ENCODE data around the gene CD70.
"Not testable (repeated sequence)": the region's sequence is repeated elsewhere in the genome, so short reads cannot be mapped to it uniquely, and the experiment has no call there.

The CD70 gene

DNA sequence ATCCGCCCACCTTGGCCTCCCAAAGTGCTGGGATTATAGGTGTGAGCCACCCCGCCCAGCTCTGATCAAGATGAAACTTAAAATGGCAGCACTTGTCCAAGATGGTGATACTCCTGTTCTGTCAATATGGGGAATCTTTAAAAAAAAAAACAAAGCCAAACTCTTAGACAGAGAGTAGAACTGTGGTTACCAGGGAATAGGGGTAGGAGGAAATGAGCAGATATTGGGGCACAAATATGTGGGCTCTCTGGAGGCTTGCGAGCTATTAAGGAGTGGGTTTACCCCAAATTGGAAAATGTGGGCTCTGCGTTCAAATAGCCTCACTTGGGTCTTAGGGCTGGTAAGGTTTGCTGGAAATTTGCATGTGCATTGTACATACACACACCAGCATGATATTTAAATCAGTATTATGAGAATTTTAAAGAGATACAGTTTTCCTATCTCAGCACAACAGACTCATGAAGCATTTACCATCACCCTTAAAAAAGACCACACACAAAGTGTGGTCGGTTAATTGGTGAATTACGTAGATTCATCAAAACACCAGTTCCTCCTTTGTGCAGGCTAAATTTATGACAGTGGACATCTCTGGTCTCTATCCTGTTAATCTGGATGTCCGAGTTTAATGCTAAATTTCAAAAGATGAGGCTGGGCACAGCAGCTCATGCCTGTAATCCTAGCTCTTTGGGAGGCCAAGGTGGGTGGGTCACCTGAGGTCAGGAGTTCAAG lies 11.3 kb downstream of the CD70 start:
- Histone ChIP-seq H3K27me3 (ENCODE audit: control insufficient read depth, insufficient read depth, low read length) (peaks cover 7% of the 10 kb centered on the region), H3K9me3 (replicated peaks; ENCODE audit: low read length) (no peaks in the 10 kb centered on the region), H3K9ac (ENCODE audit: low read depth, low read length) (no peak overlapping the region)

DNA sequence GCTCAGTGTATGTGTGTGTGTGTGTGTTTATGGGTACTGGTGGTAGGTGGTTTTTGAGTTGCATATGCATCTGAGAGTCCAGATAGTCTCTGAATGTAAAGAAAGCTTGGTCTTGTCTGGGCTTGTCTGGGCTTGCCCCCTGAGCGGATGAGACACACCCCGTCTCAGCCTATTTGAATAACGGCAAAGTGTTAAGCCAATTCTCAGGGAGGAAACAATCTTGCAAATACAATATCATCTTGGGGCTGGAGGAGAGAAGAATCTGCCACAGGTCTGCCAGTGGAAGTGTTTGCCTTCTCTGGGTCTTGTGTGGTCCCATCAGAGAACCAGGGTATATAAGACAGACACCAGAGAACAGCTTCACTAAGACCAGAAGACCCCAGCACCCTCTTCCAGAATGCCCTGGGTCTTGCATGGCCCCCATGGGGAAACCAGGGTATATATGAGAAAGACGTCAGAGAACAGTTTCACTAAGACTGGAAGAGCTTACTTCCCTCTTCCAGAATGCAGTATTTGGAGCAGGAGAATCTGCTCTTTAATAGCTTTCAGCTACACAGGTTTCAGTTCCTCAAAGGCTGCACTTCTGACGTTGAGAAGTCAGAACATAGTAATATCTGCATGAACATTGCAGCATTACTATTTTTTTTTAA lies 13.3 kb downstream of the CD70 start:
- Histone ChIP-seq H3K36me3 (ENCODE audit: insufficient read depth, low read length) (no peaks in the 10 kb centered on the region), H3K9me3 (replicated peaks; ENCODE audit: low read length) (no peaks in the 10 kb centered on the region), H3K4me3 (ENCODE audit: low read length) (no peak overlapping the region), H3K27me3 (ENCODE audit: control insufficient read depth, insufficient read depth, low read length) (no peaks in the 10 kb centered on the region), H3K4me2 (ENCODE audit: low read length) (no peak overlapping the region), H3K4me1 (ENCODE audit: control insufficient read depth, insufficient read depth, low read length) (peaks cover 6% of the 10 kb centered on the region), H3K9ac (ENCODE audit: low read depth, low read length) (no peak overlapping the region)

More for the DNA sequence above, 11.3 kb downstream of the CD70 start:
- H3K4me3 ChIP-seq (ENCODE audit: low read length): no peak overlapping the region
- H3K4me1 ChIP-seq (ENCODE audit: control insufficient read depth, insufficient read depth, low read length): peaks cover 6% of the 10 kb centered on the region
- no peak overlapping the region for H3K4me2 ChIP-seq (ENCODE audit: low read length)
- no peaks in the 10 kb centered on the region for H3K36me3 ChIP-seq (ENCODE audit: insufficient read depth, low read length)

DNA sequence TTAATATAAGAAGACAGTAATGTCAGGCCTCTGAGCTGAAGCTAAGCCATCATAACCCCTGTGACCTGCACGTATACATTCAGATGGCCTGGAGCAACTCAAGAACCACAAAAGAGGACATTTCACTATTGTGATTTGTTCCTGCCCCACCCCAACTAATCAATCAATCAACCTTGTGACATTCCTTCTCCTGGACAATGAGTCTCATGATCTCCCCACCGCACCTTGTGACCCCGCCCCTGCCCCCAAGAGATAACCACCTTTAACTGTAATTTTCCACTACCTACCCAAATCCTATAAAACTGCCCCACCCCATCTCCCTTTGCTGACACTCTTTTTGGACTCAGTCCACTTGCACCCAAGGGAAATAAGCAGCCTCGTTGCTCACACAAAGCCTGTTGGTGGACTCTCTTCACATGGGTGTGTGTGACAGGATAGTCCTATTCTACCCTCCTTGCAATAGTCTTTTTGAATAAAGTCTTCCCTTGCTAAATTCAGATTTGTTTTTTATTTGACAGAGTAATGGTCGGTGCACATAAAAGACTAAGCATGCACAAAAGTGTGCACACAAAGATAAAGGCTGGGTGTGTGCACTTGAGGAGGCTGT lies 14.0 kb downstream of the CD70 start:
- Histone ChIP-seq H3K9ac (ENCODE audit: low read depth, low read length) (no peak overlapping the region), H3K36me3 (ENCODE audit: insufficient read depth, low read length) (no peaks in the 10 kb centered on the region), H3K27me3 (ENCODE audit: control insufficient read depth, insufficient read depth, low read length) (no peaks in the 10 kb centered on the region), H3K4me1 (ENCODE audit: control insufficient read depth, insufficient read depth, low read length) (peaks cover 6% of the 10 kb centered on the region), H3K4me3 (ENCODE audit: low read length) (no peak overlapping the region), H3K4me2 (ENCODE audit: low read length) (no peak overlapping the region), H3K9me3 (replicated peaks; ENCODE audit: low read length) (no peaks in the 10 kb centered on the region)

DNA sequence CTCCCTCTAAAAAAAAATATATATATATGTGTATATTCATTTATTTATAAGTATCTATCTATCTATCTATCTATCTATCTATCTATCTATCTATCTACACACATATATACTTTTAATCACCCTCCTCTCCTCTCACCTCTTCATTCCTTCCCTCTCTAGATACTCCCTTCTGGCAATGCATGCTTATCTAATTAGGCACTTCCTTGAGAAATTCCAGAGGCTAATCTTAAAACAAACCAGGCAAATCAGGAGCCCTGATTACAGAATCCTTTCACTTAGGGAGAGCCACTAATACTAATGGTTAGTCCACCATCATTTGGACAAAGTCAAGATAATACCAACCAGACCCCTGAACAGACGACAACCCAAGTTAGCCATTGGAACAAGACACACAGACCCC lies 17.6 kb downstream of the CD70 start:
- no peak overlapping the region for H3K4me2 ChIP-seq (ENCODE audit: low read length)
- no peak overlapping the region for H3K4me3 ChIP-seq (ENCODE audit: low read length)
- no peaks in the 10 kb centered on the region for H3K27me3 ChIP-seq (ENCODE audit: control insufficient read depth, insufficient read depth, low read length)
- no peaks in the 10 kb centered on the region for H3K9me3 ChIP-seq (replicated peaks; ENCODE audit: low read length)
- H3K36me3 ChIP-seq (ENCODE audit: insufficient read depth, low read length): no peaks in the 10 kb centered on the region
- no peak overlapping the region for H3K9ac ChIP-seq (ENCODE audit: low read depth, low read length)
- no peaks in the 10 kb centered on the region for H3K4me1 ChIP-seq (ENCODE audit: control insufficient read depth, insufficient read depth, low read length)

DNA sequence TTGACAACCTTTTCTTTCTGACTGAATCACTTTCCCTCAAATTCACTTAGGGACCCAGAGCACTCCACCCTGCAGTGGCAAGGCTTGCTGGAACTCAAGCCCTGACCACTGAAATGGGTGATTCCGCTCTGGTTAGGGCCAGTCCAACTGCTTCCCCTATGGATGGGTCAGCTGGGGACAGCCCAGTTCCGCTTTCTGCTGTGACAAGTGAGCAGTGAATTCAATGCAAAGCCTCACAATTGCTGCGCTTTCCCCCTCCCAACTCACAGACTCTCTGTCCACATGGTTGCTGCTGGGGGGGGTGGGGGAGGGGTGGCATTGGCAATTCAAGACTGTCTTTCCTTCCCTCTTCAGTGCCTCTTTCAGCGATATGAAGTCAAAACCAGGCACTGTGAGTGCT lies 18.7 kb downstream of the CD70 start:
- Histone ChIP-seq H3K4me2 (ENCODE audit: low read length) (no peak overlapping the region), H3K4me3 (ENCODE audit: low read length) (no peak overlapping the region), H3K9ac (ENCODE audit: low read depth, low read length) (no peak overlapping the region), H3K27me3 (ENCODE audit: control insufficient read depth, insufficient read depth, low read length) (no peaks in the 10 kb centered on the region), H3K36me3 (ENCODE audit: insufficient read depth, low read length) (no peaks in the 10 kb centered on the region), H3K4me1 (ENCODE audit: control insufficient read depth, insufficient read depth, low read length) (no peaks in the 10 kb centered on the region), H3K9me3 (replicated peaks; ENCODE audit: low read length) (no peaks in the 10 kb centered on the region)

DNA sequence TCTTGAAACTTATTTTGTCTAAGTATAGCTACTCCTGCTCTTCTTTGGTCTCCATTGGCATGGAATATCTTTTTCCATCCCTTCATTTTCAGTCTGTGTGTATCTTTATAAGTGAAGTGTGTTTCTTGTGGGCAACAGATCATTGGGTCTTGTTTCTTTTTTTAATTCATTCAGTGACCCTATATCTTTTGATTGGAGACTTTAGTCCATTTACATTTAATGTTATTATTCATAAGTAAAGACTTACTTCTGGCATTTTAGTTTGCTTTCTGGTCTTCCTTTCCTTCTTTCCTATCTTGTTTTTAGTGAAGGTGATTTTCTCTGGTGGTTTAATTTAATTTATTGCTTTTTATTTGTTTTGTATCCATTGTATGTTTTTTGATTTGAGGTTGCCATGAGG lies 19.8 kb downstream of the CD70 start:
- no peak overlapping the region for H3K4me2 ChIP-seq (ENCODE audit: low read length)
- H3K4me3 ChIP-seq (ENCODE audit: low read length): no peak overlapping the region
- H3K36me3 ChIP-seq (ENCODE audit: insufficient read depth, low read length): no peaks in the 10 kb centered on the region
- H3K9me3 ChIP-seq (replicated peaks; ENCODE audit: low read length): no peaks in the 10 kb centered on the region
- no peaks in the 10 kb centered on the region for H3K27me3 ChIP-seq (ENCODE audit: control insufficient read depth, insufficient read depth, low read length)
- H3K4me1 ChIP-seq (ENCODE audit: control insufficient read depth, insufficient read depth, low read length): no peaks in the 10 kb centered on the region
- H3K9ac ChIP-seq (ENCODE audit: low read depth, low read length): no peak overlapping the region

DNA sequence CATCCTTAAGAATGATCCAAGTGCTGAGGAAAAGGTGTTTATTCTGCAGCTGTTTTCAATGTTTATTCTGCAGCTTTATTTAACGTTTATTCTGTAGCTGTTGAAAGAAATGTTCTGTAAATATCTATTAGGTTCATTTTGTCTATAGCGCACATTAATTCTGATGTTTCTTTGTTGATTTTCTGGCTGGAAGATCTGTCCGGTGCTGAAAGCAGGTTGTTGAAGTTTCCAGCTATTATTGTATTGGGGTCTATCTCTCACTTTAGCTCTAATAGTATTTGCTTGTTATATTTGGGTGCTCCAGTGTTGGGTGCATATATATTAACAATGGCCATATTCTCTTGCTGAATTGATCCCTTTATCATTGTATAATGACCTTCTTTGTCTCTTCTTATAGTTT lies 20.2 kb downstream of the CD70 start:
- Histone ChIP-seq H3K4me2 (ENCODE audit: low read length) (no peak overlapping the region), H3K9me3 (replicated peaks; ENCODE audit: low read length) (no peaks in the 10 kb centered on the region), H3K4me1 (ENCODE audit: control insufficient read depth, insufficient read depth, low read length) (no peaks in the 10 kb centered on the region), H3K27me3 (ENCODE audit: control insufficient read depth, insufficient read depth, low read length) (no peaks in the 10 kb centered on the region), H3K4me3 (ENCODE audit: low read length) (no peak overlapping the region), H3K36me3 (ENCODE audit: insufficient read depth, low read length) (no peaks in the 10 kb centered on the region), H3K9ac (ENCODE audit: low read depth, low read length) (no peak overlapping the region)

DNA sequence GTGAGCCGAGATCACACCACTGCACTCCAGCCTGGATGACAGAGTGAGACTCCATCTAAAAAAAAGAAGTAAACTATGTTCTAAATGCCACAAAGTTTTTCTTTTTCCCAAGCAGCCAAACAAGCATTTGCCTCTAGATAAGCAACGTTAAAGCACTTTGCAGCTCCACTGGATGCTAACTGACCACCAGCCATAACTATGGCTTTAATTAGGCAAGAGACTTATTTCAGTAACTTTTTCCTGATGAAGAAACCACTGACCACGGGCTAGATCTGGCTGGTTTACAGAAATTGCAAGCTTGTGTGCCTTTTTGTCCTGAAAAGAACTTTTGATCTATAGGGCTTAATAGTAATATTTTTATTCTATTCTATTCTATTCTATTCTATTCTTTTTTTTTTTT lies 22.1 kb downstream of the CD70 start:
- Histone ChIP-seq H3K9ac (ENCODE audit: low read depth, low read length) (no peak overlapping the region), H3K9me3 (replicated peaks; ENCODE audit: low read length) (no peaks in the 10 kb centered on the region), H3K4me2 (ENCODE audit: low read length) (no peak overlapping the region), H3K27me3 (ENCODE audit: control insufficient read depth, insufficient read depth, low read length) (no peaks in the 10 kb centered on the region), H3K36me3 (ENCODE audit: insufficient read depth, low read length) (no peaks in the 10 kb centered on the region), H3K4me1 (ENCODE audit: control insufficient read depth, insufficient read depth, low read length) (no peaks in the 10 kb centered on the region), H3K4me3 (ENCODE audit: low read length) (no peak overlapping the region)

DNA sequence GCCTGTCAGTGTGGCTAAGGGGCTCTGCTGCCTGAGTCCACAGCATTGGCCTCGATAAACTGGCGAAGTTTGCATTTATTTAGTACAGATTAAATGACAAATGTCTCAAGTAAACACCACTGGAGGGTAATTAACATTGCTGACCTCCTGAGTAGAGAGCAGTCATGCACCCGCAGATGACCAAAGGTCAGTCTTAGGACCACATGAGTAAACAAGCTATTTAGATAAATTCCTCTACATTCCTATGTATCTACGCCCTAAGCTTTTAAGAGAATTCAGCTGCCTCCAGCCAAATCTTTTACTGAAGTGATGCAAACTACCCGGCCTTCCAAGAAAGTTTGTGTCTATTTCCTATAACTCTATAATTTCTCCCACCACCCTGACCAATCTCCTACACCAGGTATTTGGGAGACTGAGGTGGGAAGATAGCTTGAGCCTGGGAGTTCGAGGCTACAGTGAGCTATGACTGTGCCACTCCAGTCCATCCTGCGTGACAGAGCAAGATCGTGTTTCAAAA lies 22.9 kb downstream of the CD70 start:
- Histone ChIP-seq H3K27me3 (ENCODE audit: control insufficient read depth, insufficient read depth, low read length) (no peaks in the 10 kb centered on the region), H3K4me2 (ENCODE audit: low read length) (no peak overlapping the region), H3K9ac (ENCODE audit: low read depth, low read length) (no peak overlapping the region), H3K9me3 (replicated peaks; ENCODE audit: low read length) (no peaks in the 10 kb centered on the region), H3K36me3 (ENCODE audit: insufficient read depth, low read length) (no peaks in the 10 kb centered on the region), H3K4me3 (ENCODE audit: low read length) (no peak overlapping the region), H3K4me1 (ENCODE audit: control insufficient read depth, insufficient read depth, low read length) (no peaks in the 10 kb centered on the region)

DNA sequence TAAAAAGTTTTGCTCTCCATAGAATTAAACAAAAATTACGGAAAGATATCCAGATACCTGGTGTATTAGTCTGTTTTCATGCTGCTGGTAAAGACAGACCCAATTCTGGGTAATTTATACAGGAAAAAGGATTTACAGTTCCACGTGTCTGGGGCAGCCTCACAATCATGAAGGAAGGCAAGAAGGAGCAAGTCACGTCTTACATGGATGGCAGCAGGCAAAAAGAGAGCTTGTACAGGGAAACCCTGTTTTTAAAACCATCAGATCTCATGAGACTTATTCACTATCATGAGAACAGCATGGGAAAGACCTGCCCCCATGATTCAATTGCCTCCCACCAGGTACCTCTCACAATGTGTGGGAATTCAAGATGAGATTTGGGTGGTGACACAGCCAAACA lies 24.2 kb downstream of the CD70 start:
- H3K9ac ChIP-seq (ENCODE audit: low read depth, low read length); H3K4me3 ChIP-seq (ENCODE audit: low read length); H3K36me3 ChIP-seq (ENCODE audit: insufficient read depth, low read length); H3K4me1 ChIP-seq (ENCODE audit: control insufficient read depth, insufficient read depth, low read length); H3K4me2 ChIP-seq (ENCODE audit: low read length); H3K9me3 ChIP-seq (replicated peaks; ENCODE audit: low read length); H3K27me3 ChIP-seq (ENCODE audit: control insufficient read depth, insufficient read depth, low read length): not testable (repeated sequence)

DNA sequence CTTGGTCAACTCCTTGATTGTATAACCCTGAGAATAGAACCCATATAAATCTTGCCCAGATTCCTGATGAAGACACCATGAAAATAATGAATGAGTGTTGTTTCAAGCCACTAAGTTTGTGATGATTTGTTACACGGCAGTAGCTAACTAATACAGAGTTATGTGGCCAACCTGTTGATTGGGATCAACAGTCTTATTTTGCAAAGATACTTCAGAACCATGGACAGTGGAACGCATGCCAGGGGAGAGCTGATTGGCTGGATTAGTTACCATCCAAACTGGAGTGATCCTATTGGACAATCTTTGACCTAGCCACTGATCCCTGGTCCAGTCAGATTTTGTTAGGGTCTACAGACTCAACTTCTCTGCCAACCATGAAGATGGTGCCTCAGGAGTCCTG lies 26.6 kb downstream of the CD70 start:
- H3K36me3 ChIP-seq (ENCODE audit: insufficient read depth, low read length): no peaks in the 10 kb centered on the region
- H3K27me3 ChIP-seq (ENCODE audit: control insufficient read depth, insufficient read depth, low read length): no peaks in the 10 kb centered on the region
- no peaks in the 10 kb centered on the region for H3K4me1 ChIP-seq (ENCODE audit: control insufficient read depth, insufficient read depth, low read length)
- H3K9ac ChIP-seq (ENCODE audit: low read depth, low read length): no peak overlapping the region
- H3K4me3 ChIP-seq (ENCODE audit: low read length): no peak overlapping the region
- H3K4me2 ChIP-seq (ENCODE audit: low read length): no peak overlapping the region
- no peaks in the 10 kb centered on the region for H3K9me3 ChIP-seq (replicated peaks; ENCODE audit: low read length)

DNA sequence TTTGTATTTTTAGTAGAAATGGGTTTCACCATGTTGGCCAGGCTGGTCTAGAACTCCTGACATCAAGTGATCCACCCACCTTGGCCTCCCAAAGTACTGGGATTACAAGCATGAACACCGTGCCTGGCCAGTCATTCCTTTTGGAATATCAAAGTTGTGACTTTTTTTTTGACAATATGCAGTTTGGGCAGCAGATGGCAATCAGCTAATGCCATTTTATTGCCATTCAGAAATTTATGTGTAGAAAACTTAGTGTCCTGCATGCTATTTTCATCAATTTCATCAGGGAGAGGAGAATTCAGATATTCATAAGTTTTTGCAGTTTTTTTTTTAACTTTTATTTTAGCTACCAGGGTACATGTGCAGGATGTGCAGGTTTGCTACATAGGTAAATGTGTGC lies 28.5 kb downstream of the CD70 start:
- not testable (repeated sequence) for H3K4me1 ChIP-seq (ENCODE audit: control insufficient read depth, insufficient read depth, low read length); H3K9ac ChIP-seq (ENCODE audit: low read depth, low read length); H3K36me3 ChIP-seq (ENCODE audit: insufficient read depth, low read length); H3K27me3 ChIP-seq (ENCODE audit: control insufficient read depth, insufficient read depth, low read length); H3K4me3 ChIP-seq (ENCODE audit: low read length); H3K9me3 ChIP-seq (replicated peaks; ENCODE audit: low read length); H3K4me2 ChIP-seq (ENCODE audit: low read length)

Measured in skeletal muscle satellite cell (primary cell).